Measurements from ENCODE around the gene SLC50A1.
"Not testable (repeated sequence)": the region's sequence is repeated elsewhere in the genome, so short reads cannot be mapped to it uniquely, and the experiment has no call there.

Gene SLC50A1

GRCh38 chr1:155117610-155118009 lies 18.0 kb upstream of the SLC50A1 start:
- no peak for DNase-seq (ENCODE audit: low spot score)

- DNase-seq (ENCODE audit: low spot score), result not testable (repeated sequence)
These were observed 17.6 kb upstream of the SLC50A1 start for GRCh38 chr1:155118090-155118489.

- no peak for DNase-seq (ENCODE audit: low spot score)
These were observed 15.4 kb upstream of the SLC50A1 start for GRCh38 chr1:155120253-155120652.

GRCh38 chr1:155121249-155121648 lies 14.4 kb upstream of the SLC50A1 start:
- no peak for DNase-seq (ENCODE audit: low spot score)

- DNase-seq (ENCODE audit: low spot score), result no peak
These were observed 13.3 kb upstream of the SLC50A1 start for GRCh38 chr1:155122308-155122707.

GRCh38 chr1:155123801-155124200 lies 11.9 kb upstream of the SLC50A1 start:
- DNase-seq (ENCODE audit: low spot score), result no peak

- DNase-seq (ENCODE audit: low spot score), result no peak
These were observed 10.9 kb upstream of the SLC50A1 start for GRCh38 chr1:155124503-155125463.

GRCh38 chr1:155125511-155125945 lies 10.1 kb upstream of the SLC50A1 start:
- no peak for DNase-seq (ENCODE audit: low spot score)

GRCh38 chr1:155125946-155126555 lies 9.6 kb upstream of the SLC50A1 start:
- DNase-seq (ENCODE audit: low spot score), result no peak

- no peak for DNase-seq (ENCODE audit: low spot score)
These were observed 9.0 kb upstream of the SLC50A1 start for GRCh38 chr1:155126556-155127104.

- DNase-seq (ENCODE audit: low spot score), result peak; percentile 38
These were observed 8.3 kb upstream of the SLC50A1 start, which contains the start of gene EFNA1 for GRCh38 chr1:155127105-155127966. TSS of gene EFNA1 (plus strand) at chr1:155127876. CDS start at chr1:155127978, 102 bp downstream.

GRCh38 chr1:155127967-155128754 lies 7.5 kb upstream of the SLC50A1 start:
- no peak for DNase-seq (ENCODE audit: low spot score)

- DNase-seq (ENCODE audit: low spot score), result no peak
These were observed 6.7 kb upstream of the SLC50A1 start for GRCh38 chr1:155128755-155129473.

- DNase-seq (ENCODE audit: low spot score), result no peak
These were observed 5.2 kb upstream of the SLC50A1 start for GRCh38 chr1:155130272-155131006.

- DNase-seq (ENCODE audit: low spot score), result no peak
These were observed 4.4 kb upstream of the SLC50A1 start for GRCh38 chr1:155131285-155131684.

GRCh38 chr1:155131856-155132255 lies 3.8 kb upstream of the SLC50A1 start:
- DNase-seq (ENCODE audit: low spot score), result no peak

- DNase-seq (ENCODE audit: low spot score), result no peak
These were observed 1.8 kb upstream of the SLC50A1 start for GRCh38 chr1:155133799-155134281.

- DNase-seq (ENCODE audit: low spot score), result no peak
These were observed 1.3 kb upstream of the SLC50A1 start for GRCh38 chr1:155134322-155134721.

GRCh38 chr1:155134880-155135414 lies 705 bp upstream of the SLC50A1 start:
- peak; percentile 93 for DNase-seq (ENCODE audit: low spot score)

Measured in hepatic stellate cell (primary cell).